Activated CD4-positive, alpha-beta memory T cell treated with anti-CD3 and anti-CD28 coated beads, Interleukin-2, amount 10 ng/mL, durations not matched to agents 7 days and 5 days (primary cell): ENCODE measurements around the gene AK2. TPM values are rescaled to one million over a fixed set of nuclear protein-coding genes. Genes with fewer than 3 reads are reported as not detected.
"Not testable (repeated sequence)": the region's sequence is repeated elsewhere in the genome, so short reads cannot be mapped to it uniquely, and the experiment has no call there.

Experiments used
- CTCF ChIA-PET: fragments of 350-600 bp; sonication (Branson Sonifier 250); formaldehyde crosslinking; loops from one replicate; lab custom pipeline; 2021; ENCODE audit warnings: antibody characterized with exemption, inconsistent platforms; lab: Charles Lee
- POLR2A ChIA-PET: fragments of 350-600 bp; sonication (Branson Sonifier 250); formaldehyde crosslinking; loops from one replicate; lab custom pipeline; 2021; ENCODE audit warnings: antibody characterized with exemption; lab: Charles Lee
- DNase-seq: peaks from one replicate; pipeline ENCODE4 v3.0.0-alpha.2; 2020
- H3K27ac Mint-ChIP-seq: one replicate; pipeline ENCODE4 v1.8.0; 2021; ENCODE audit warnings: mild to moderate bottlenecking, mixed read lengths
- H3K27me3 Mint-ChIP-seq: one replicate; pipeline ENCODE4 v1.8.0; 2021; ENCODE audit warnings: mixed read lengths
- H3K36me3 Mint-ChIP-seq: one replicate; pipeline ENCODE4 v1.8.0; 2021; ENCODE audit warnings: low read depth, mixed read lengths
- H3K4me1 Mint-ChIP-seq: one replicate; pipeline ENCODE4 v1.8.0; 2021; ENCODE audit warnings: mixed read lengths
- H3K4me3 Mint-ChIP-seq: one replicate; pipeline ENCODE4 v1.8.0; 2021; ENCODE audit warnings: mild to moderate bottlenecking, mixed read lengths
- H3K9me3 Mint-ChIP-seq: one replicate; pipeline ENCODE4 v1.8.0; 2021; ENCODE audit warnings: mixed read lengths
- total RNA-seq, 2 experiments: library from RNA; stranded (reverse); gene quantifications; one replicate each; pipeline ENCODE4 v1.2.3, GENCODE V29; 2021

AK2 gene
- total RNA-seq, 2 experiments from 2014 or later: 189 to 192 TPM

- peaks cover 4% of the 10 kb centered on the region for H3K27me3 Mint-ChIP-seq
- H3K4me3 Mint-ChIP-seq: no peak overlapping the region
- H3K9me3 Mint-ChIP-seq: peaks cover 2% of the 10 kb centered on the region
- no peak overlapping the region for H3K27ac Mint-ChIP-seq
- peaks cover 6% of the 10 kb centered on the region for H3K36me3 Mint-ChIP-seq
- H3K4me1 Mint-ChIP-seq: peaks cover 35% of the 10 kb centered on the region
- POLR2A ChIA-PET: no interaction called here
- no peak for DNase-seq
- CTCF ChIA-PET: interaction anchor here (1.8 kb wide), 1 partner anchor 116 kb away, joined by 7 read pairs; no protein-coding TSS in a partner anchor
Observed at GRCh38 chr1:33048426-33048825, 11.7 kb upstream of the AK2 start.

DNA sequence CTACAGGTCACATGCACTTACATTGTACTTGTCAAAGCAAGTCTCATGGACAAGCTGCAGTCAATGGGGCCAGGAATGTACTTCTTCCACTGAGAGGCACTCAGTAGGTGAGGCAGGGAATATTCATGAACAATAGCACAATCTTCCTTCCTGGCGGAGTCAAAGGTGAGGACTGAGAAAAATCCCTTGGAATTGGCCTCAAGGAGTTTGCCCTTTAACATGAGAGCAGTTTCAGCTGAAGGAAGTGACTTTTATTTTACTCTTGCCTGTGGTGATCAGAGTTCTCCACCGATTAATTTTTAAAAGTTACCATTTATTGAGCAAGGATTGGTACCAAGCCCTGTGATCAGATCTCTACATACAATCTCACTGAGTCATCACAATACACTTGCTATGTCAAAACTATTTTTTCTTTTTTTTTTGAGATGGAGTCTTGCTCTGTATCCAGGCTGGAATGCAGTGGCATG is 11.2 kb upstream of the AK2 start:
- POLR2A ChIA-PET: interaction anchor here (0.7 kb wide), 1 partner anchor 56 kb away, joined by 3 read pairs; no protein-coding TSS in a partner anchor
- no peak overlapping the region for H3K4me3 Mint-ChIP-seq
- no peak overlapping the region for H3K27ac Mint-ChIP-seq
- peaks cover 4% of the 10 kb centered on the region for H3K27me3 Mint-ChIP-seq
- H3K36me3 Mint-ChIP-seq: peaks cover 6% of the 10 kb centered on the region
- CTCF ChIA-PET: no interaction called here
- H3K9me3 Mint-ChIP-seq: peaks cover 2% of the 10 kb centered on the region
- peaks cover 35% of the 10 kb centered on the region for H3K4me1 Mint-ChIP-seq
- no peak for DNase-seq

DNA sequence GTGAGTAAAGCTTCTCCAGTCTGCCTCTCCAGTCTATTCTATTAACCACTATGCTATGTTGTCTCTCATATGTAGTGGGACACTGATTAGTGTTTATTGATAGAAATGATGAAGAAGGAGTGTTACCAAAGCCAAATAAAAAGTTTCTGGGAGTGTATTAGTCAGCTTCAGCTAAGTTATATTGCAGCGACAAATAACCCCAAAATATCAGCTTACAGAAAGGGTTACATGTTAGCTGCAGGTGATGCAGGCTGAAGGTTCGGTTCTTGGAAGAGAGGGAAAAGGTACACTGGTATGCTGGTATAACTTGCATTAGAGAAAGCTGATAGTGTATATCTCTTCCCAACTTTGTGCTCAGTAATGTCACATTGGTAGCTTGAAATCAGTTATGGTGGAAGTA is 10.6 kb upstream of the AK2 start:
- Mint-ChIP-seq H3K4me3 (no peak overlapping the region), H3K27me3 (peaks cover 4% of the 10 kb centered on the region), H3K9me3 (peaks cover 2% of the 10 kb centered on the region), H3K27ac (no peak overlapping the region), H3K4me1 (peaks cover 35% of the 10 kb centered on the region), H3K36me3 (peaks cover 6% of the 10 kb centered on the region)
- POLR2A ChIA-PET: interaction anchor here (0.7 kb wide), 1 partner anchor 55 kb away, joined by 3 read pairs; no protein-coding TSS in a partner anchor
- CTCF ChIA-PET: interaction anchor here (1.0 kb wide), 1 partner anchor 9 kb away, joined by 4 read pairs; no protein-coding TSS in a partner anchor
- no peak for DNase-seq

DNA sequence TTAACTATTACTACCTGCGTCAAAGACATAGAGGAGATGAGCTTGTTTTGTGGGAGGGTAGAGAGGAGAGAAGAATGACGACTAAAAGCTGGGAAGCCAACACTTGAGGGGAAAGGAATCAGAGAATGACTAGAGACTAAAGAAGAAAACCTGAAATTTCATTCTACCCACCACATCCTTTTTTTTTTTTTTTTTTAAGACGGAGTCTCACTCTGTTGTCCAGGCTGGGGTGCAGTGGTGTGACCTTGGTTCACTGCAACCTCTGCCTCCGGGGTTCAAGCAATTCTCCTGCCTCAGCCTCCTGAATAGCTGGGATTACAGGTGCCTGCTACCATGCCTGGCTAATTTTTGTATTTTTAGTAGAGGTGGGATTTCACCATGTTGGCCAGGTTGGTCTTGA is 9.6 kb upstream of the AK2 start:
- H3K4me3 Mint-ChIP-seq, H3K9me3 Mint-ChIP-seq, DNase-seq, H3K36me3 Mint-ChIP-seq, H3K27me3 Mint-ChIP-seq: not testable (repeated sequence)
- H3K4me1 Mint-ChIP-seq: peaks cover 35% of the 10 kb centered on the region
- POLR2A ChIA-PET: interaction anchor here (1.2 kb wide), 1 partner anchor 54 kb away, joined by 3 read pairs; no protein-coding TSS in a partner anchor
- H3K27ac Mint-ChIP-seq: peak overlapping the region; percentile 48
- CTCF ChIA-PET: interaction anchor here (0.7 to 1.8 kb wide), 5 partner anchors 9 to 113 kb away, joined by 3 to 11 read pairs (median 4); no protein-coding TSS in a partner anchor

- ChIA-PET POLR2A (interaction anchor here (1.2 kb wide), 1 partner anchor 54 kb away, joined by 3 read pairs; no protein-coding TSS in a partner anchor), CTCF (interaction anchor here (0.7 to 1.8 kb wide), 5 partner anchors 9 to 113 kb away, joined by 3 to 11 read pairs (median 4); no protein-coding TSS in a partner anchor)
- Mint-ChIP-seq H3K27ac (peak overlapping the region; percentile 48), H3K9me3 (peaks cover 2% of the 10 kb centered on the region), H3K4me1 (peaks cover 35% of the 10 kb centered on the region), H3K4me3 (no peak overlapping the region), H3K27me3 (peaks cover 4% of the 10 kb centered on the region), H3K36me3 (peaks cover 6% of the 10 kb centered on the region)
- peak; percentile 38 for DNase-seq
Observed at GRCh38 chr1:33045814-33046213, 9.1 kb upstream of the AK2 start.

DNA sequence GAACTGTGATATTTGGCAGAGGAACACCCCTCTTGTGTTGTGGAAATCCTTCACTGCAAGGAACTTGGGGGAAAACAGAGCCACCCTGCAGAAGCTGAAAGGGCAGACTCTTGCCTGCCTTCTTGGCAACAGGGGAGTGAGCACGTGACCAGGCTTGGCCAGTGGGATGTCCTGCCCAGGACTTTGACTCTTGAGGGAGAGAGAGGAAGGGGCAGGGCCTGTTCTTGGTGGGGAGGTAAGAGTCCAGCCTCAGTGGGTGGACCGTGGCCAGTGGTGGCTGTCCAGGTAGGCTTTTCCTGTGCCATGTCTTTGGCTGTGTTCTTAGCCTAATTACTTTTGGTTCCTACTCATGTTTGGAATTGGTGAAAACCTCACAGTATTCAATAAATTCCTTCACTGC is 8.6 kb upstream of the AK2 start:
- Mint-ChIP-seq H3K27ac (peak overlapping the region; percentile 48), H3K9me3 (no peaks in the 10 kb centered on the region), H3K27me3 (peaks cover 4% of the 10 kb centered on the region), H3K4me1 (peaks cover 30% of the 10 kb centered on the region), H3K4me3 (no peak overlapping the region), H3K36me3 (peaks cover under 1% of the 10 kb centered on the region)
- ChIA-PET POLR2A (interaction anchor here (1.2 kb wide), 1 partner anchor 53 kb away, joined by 3 read pairs; no protein-coding TSS in a partner anchor), CTCF (interaction anchor here (1.4 to 1.8 kb wide), 2 partner anchors 10 to 112 kb away, joined by 3 to 11 read pairs; no protein-coding TSS in a partner anchor)
- DNase-seq: no peak

DNA sequence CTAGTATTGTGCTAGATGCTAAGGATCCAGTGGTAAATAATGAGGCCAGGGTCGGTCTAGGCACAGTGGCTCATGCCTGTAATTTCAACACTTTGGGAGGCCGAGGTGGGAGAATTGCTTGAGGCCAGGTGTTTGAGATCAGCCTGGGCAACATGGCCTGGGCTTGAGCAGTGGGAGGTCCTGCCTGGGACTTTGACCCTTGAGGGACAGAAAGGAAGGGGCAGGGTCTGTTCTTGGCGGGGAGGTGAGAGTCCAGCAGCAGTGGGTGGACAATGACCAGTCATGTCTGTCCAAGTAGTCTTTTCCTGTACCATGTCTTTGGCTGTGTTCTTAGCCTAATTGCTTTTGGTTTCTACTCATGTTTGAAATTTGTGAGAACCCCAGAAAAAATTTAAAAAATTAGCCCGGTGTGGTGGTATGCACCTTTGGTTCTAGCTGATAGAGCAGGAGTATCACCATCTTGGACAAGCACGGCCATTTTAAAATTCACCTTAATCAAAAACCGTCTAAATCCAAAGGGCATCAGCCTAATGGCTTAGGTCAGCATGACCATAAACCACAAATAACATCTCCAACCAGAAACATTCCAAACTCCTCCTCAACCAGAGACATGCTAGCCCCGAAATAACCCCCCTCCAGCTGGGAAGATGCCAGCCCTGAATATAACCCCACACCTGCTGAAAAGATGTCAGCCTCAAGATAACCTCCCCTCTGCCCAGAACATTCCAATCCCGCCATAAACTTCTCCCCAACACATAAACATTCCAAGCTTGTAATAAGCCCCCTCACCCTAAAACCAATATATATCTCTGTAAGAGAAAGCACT is 6.8 kb upstream of the AK2 start:
- DNase-seq: no peak
- peaks cover 4% of the 10 kb centered on the region for H3K27me3 Mint-ChIP-seq
- H3K9me3 Mint-ChIP-seq: no peaks in the 10 kb centered on the region
- ChIA-PET POLR2A (interaction anchor here (0.9 kb wide), 2 partner anchors 46 to 138 kb away, joined by 3 read pairs; partner anchors contain the start of gene TRIM62), CTCF (interaction anchor here (0.8 to 1.5 kb wide), 4 partner anchors 11 to 153 kb away, joined by 3 to 4 read pairs (median 3); no protein-coding TSS in a partner anchor)
- H3K36me3 Mint-ChIP-seq: no peaks in the 10 kb centered on the region
- no peak overlapping the region for H3K27ac Mint-ChIP-seq
- H3K4me1 Mint-ChIP-seq: peaks cover 23% of the 10 kb centered on the region
- no peak overlapping the region for H3K4me3 Mint-ChIP-seq

GRCh38 chr1:33042831-33043230 is 6.1 kb upstream of the AK2 start:
- no peak for DNase-seq
- H3K27ac Mint-ChIP-seq: no peak overlapping the region
- peaks cover 4% of the 10 kb centered on the region for H3K27me3 Mint-ChIP-seq
- no peaks in the 10 kb centered on the region for H3K36me3 Mint-ChIP-seq
- ChIA-PET POLR2A (interaction anchor here (0.9 kb wide), 1 partner anchor 45 kb away, joined by 3 read pairs; no protein-coding TSS in a partner anchor), CTCF (interaction anchor here (0.8 to 1.1 kb wide), 2 partner anchors 12 to 53 kb away, joined by 3 read pairs; no protein-coding TSS in a partner anchor)
- H3K4me3 Mint-ChIP-seq: no peak overlapping the region
- no peaks in the 10 kb centered on the region for H3K9me3 Mint-ChIP-seq
- peaks cover 21% of the 10 kb centered on the region for H3K4me1 Mint-ChIP-seq

GRCh38 chr1:33041026-33041425 is 4.3 kb upstream of the AK2 start:
- peaks cover 11% of the 10 kb centered on the region for H3K36me3 Mint-ChIP-seq
- CTCF ChIA-PET: interaction anchor here (0.6 to 0.7 kb wide), 2 partner anchors 51 to 54 kb away, joined by 3 read pairs; no protein-coding TSS in a partner anchor
- H3K27me3 Mint-ChIP-seq: peaks cover 4% of the 10 kb centered on the region
- no peak overlapping the region for H3K4me3 Mint-ChIP-seq
- H3K9me3 Mint-ChIP-seq: no peaks in the 10 kb centered on the region
- no peak overlapping the region for H3K27ac Mint-ChIP-seq
- H3K4me1 Mint-ChIP-seq: peaks cover 30% of the 10 kb centered on the region
- DNase-seq: no peak
- POLR2A ChIA-PET: no interaction called here

DNA sequence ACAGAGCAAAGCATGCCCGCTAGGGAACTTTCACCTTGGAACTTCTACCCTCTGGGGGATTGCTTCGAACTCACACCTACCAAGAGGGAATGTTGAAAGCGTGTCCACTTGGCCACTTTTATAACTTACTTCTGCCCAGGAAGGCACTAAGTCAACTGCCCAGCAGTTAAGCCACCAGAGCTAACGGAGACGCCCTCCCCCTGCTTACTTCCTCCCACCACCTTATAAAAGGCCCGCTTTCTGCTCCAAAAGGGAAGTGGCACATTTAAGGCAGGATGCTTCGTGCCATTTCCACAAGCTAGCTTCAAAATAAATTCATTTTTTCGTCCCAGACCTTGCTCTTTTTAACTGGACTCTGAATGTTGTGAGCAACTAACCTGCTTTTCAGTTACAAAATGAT is 3.2 kb upstream of the AK2 start:
- H3K4me1 Mint-ChIP-seq: peaks cover 30% of the 10 kb centered on the region
- H3K27me3 Mint-ChIP-seq: peaks cover 4% of the 10 kb centered on the region
- DNase-seq: no peak
- H3K9me3 Mint-ChIP-seq: no peaks in the 10 kb centered on the region
- peaks cover 16% of the 10 kb centered on the region for H3K36me3 Mint-ChIP-seq
- CTCF ChIA-PET: no interaction called here
- no peak overlapping the region for H3K27ac Mint-ChIP-seq
- no peak overlapping the region for H3K4me3 Mint-ChIP-seq
- POLR2A ChIA-PET: no interaction called here

- POLR2A ChIA-PET: interaction anchor here (1.4 kb wide), 1 partner anchor 10 kb away, joined by 3 read pairs; no protein-coding TSS in a partner anchor
- peaks cover 57% of the 10 kb centered on the region for H3K4me1 Mint-ChIP-seq
Observed at GRCh38 chr1:33036051-33036525, 595 bp downstream of the AK2 start.

GRCh38 chr1:33032126-33032869 is 4.4 kb downstream of the AK2 start:
- H3K4me3 Mint-ChIP-seq: no peak overlapping the region
- POLR2A ChIA-PET: no interaction called here
- no peak overlapping the region for H3K27ac Mint-ChIP-seq
- H3K9me3 Mint-ChIP-seq: no peaks in the 10 kb centered on the region
- CTCF ChIA-PET: interaction anchor here (0.5 to 1.2 kb wide), 3 partner anchors 22 to 99 kb away, joined by 3 read pairs; no protein-coding TSS in a partner anchor
- peaks cover 71% of the 10 kb centered on the region for H3K4me1 Mint-ChIP-seq
- DNase-seq: no peak
- peaks cover 67% of the 10 kb centered on the region for H3K36me3 Mint-ChIP-seq
- H3K27me3 Mint-ChIP-seq: no peaks in the 10 kb centered on the region

More at GRCh38 chr1:33036051-33036525, 595 bp downstream of the AK2 start:
- peak; percentile 17 for DNase-seq
- Mint-ChIP-seq H3K4me3 (peak overlapping the region; percentile 91), H3K27me3 (no peaks in the 10 kb centered on the region), H3K36me3 (peaks cover 41% of the 10 kb centered on the region), H3K9me3 (no peaks in the 10 kb centered on the region), H3K27ac (peak overlapping the region; percentile 78)
- CTCF ChIA-PET: no interaction called here
